ENCODE measurements around the gene ARF6. TPM values are rescaled to one million over a fixed set of nuclear protein-coding genes. Genes with fewer than 3 reads are reported as not detected.

Gene ARF6
- polyA plus RNA-seq, 1 donor from 2014 or later = 24.1 TPM

DNA sequence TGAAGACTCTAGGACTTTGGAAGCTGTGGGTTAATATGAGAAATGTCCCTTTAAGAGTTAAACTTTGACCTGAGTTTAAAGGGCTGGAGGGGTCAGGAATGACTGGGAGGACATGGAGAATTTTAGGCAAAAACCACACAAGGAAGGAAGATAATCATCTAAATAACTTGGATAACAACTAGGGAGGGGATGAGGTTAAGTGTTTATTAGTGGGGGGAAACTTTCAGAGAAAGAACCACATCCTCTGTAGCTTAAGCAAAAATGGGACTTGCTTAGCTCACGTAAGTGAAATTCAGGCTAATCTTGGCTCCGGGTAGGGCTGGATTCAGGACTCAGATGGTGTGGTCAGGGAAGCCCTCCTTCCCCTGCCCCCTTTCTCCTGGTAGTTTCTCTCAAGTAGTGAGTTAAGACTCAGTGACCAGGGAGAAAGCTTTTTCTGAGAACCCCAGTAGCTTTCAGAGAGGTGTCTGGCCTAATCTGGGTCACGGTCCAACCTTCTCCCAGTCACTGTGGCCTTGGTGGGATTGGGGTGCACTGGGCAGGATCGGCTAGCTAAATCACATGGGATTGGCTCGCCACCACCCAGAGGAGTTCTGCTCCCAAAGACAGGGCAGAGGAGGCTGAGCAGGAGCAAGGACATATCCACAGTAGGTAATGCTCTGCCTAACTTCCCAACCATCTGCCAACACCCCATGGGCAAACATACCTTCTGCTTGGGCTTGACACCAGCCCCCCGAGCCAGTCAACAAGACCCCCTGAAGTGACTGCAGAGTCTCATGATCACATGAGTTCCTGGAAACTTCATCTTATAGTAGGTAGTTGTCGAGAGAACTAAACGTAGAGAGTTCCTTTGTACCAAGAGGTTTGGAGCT lies 52.8 kb downstream of the ARF6 start:
- no peaks in the 10 kb centered on the region for H4K20me1 ChIP-seq (ENCODE audit: insufficient read depth)
- H3K27ac ChIP-seq (ENCODE audit: low read length) = no peak overlapping the region
- TF ChIP-seq MXI1 (conservative IDR thresholded peaks at IDR 0.05; ENCODE audit: poor library complexity, severe bottlenecking) (no peak), CTCF (IDR thresholded peaks at IDR 0.05; ENCODE audit: poor library complexity, severe bottlenecking) (no peak), EZH2 (IDR thresholded peaks at IDR 0.05; ENCODE audit: borderline replicate concordance, insufficient read depth, low read length, poor library complexity, severe bottlenecking) (no peak), EP300 (conservative IDR thresholded peaks at IDR 0.05; ENCODE audit: poor library complexity, severe bottlenecking) (no peak), TAF1 (IDR thresholded peaks at IDR 0.05; ENCODE audit: low read depth) (no peak), SMC3 (conservative IDR thresholded peaks at IDR 0.05; ENCODE audit: poor library complexity) (no peak)
- no peaks in the 10 kb centered on the region for H3K79me2 ChIP-seq (replicated peaks; ENCODE audit: insufficient read depth, low read length)
- H3K9me3 ChIP-seq (ENCODE audit: low read length) = no peaks in the 10 kb centered on the region
- no peak overlapping the region for H3K4me2 ChIP-seq (ENCODE audit: low read length)
- no peaks in the 10 kb centered on the region for H3K36me3 ChIP-seq (ENCODE audit: insufficient read depth, low read length)
- H3K9me2 ChIP-seq (ENCODE audit: insufficient read depth, low read length) = no peaks in the 10 kb centered on the region
- no peaks in the 10 kb centered on the region for H3K27me3 ChIP-seq (ENCODE audit: insufficient read depth, low read depth, low read length)
- no peaks in the 10 kb centered on the region for H3F3A ChIP-seq (ENCODE audit: insufficient read depth, low read length, poor library complexity, severe bottlenecking)
- H3K4me3 ChIP-seq (ENCODE audit: low read length) = no peak overlapping the region
- H2AFZ ChIP-seq (ENCODE audit: low read depth, low read length) = no peak overlapping the region
- no peak overlapping the region for H3K9ac ChIP-seq (ENCODE audit: low read length)

Small RNA genes lying within 50 kb of the gene (small RNA-seq; reads per million reads assigned to genes)
- gene RF00017 = 0 reads per million in 3 experiments
- 0.49 to 36.9 (median 9.5) reads per million in 3 experiments for gene RN7SL2
- gene RN7SL3 = 0 to 0.16 (median 0.03) reads per million in 3 experiments
- 0 reads per million in 3 experiments for gene RNU6-189P

Other genes with a start within 250 kb of the ARF6 start
- gene POLE2, start 204.9 kb upstream of the ARF6 start, polyA plus RNA-seq = 2.8 and 7.9 TPM in 2 replicates
- 5.2 and 6.5 TPM in 2 replicates for gene KLHDC1, start 200.0 kb upstream of the ARF6 start, polyA plus RNA-seq
- 290 and 305 TPM in 2 replicates for gene KLHDC2, start 124.9 kb upstream of the ARF6 start, polyA plus RNA-seq
- gene NEMF, start 40.3 kb upstream of the ARF6 start, polyA plus RNA-seq = 91.0 and 113 TPM in 2 replicates
- gene VCPKMT, start 223.5 kb downstream of the ARF6 start, polyA plus RNA-seq = 30.5 and 36.4 TPM in 2 replicates